Pancreas (tissue), 10 donors: Measurements from ENCODE around the gene BEND6. TPM values are rescaled to one million over a fixed set of nuclear protein-coding genes. Genes with fewer than 3 reads are reported as not detected.
A peak's percentile ranks its signal among the peaks of the same experiment; 100 is the strongest.

Experiments
- ATAC-seq, 4 donors: fragments of 200-7000 bp; cut with Tn5 transposase; one replicate each; pipeline versions ENCODE4 v1.8.0 to v1.9.1; 2020; ENCODE audit warnings: mild to moderate bottlenecking in 4 of 4, moderate library complexity in 4 of 4
- DNase-seq, 6 donors: peaks; one replicate each; pipeline ENCODE4 v3.0.0-alpha.2; 2020
- FAIRE-seq: peaks from 2 replicates; lab custom pipeline; 2012; peaks lifted over from hg19 to GRCh38; lab: Jason Lieb, UNC
- H3K27ac ChIP-seq, 4 donors: fragments of 200-600 bp; sonication (generic); 1 replicate in 3 of 4; 2 replicates in 1 of 4; pipeline versions ENCODE4 v1.5.0 to v1.8.0; 2020
- H3K27me3 ChIP-seq, 4 donors: fragments of 200-600 bp; one replicate each; pipeline ENCODE4 v1.8.0; 2021
- H3K36me3 ChIP-seq, 3 donors: fragments of 200-600 bp; sonication (generic) in 1 of 3; one replicate each; pipeline versions ENCODE4 v1.5.0 to v1.8.0; 2020 to 2021
- H3K4me1 ChIP-seq, 3 donors: fragments of 200-600 bp; one replicate each; pipeline ENCODE4 v1.8.0; 2021
- H3K4me3 ChIP-seq, 4 donors: fragments of 200-600 bp; sonication (generic) in 2 of 4; one replicate each; pipeline versions ENCODE4 v1.5.0 to v1.8.0; 2020 to 2021
- H3K9me3 ChIP-seq, 4 donors: fragments of 200-600 bp; one replicate each; pipeline ENCODE4 v1.8.0; 2021
- WGBS, 2 donors: extraction: QIAGEN DNeasy Blood & Tissue Kit; methylation state at CpG; one replicate each; pipeline ENCODE4 v1.1.7; 2013; 5-methylcytosine and 5-hydroxymethylcytosine counted together
- intact Hi-C, 3 donors: fragments of 100-400 bp; cut with DNase I; formaldehyde crosslinking; loops; one replicate each; pipeline versions ENCODE4 v1.11.1 to v1.14.2; 2022
- polyA plus RNA-seq, 2 donors: library from polyadenylated mRNA; stranded (reverse); fragments of 200-250 nt; gene quantifications; one replicate each; pipeline ENCODE4 v1.2.3, GENCODE V29; 2013
- total RNA-seq, 6 donors: library from RNA; stranded (reverse); fragmentation: NEBNext Ultra II Directional in 4 of 6; extraction: Animal tissue kit (Norgen Biotek cat#: 25700) in 4 of 6; gene quantifications; one replicate each; pipeline versions ENCODE4 v1.2.1 to v1.2.4, GENCODE V29; 2021 to 2023
- TF ChIP-seq, protein P1 (sequence below), 4 donors: fragments of 200-600 bp; sonication (generic) in 3 of 4; IDR thresholded peaks; one replicate each; pipeline versions ENCODE4 v1.5.0 to v1.8.0; 2021; ENCODE audit warnings: antibody characterized with exemption in 4 of 4
- donor health status: healthy with polysubstance abuse.
- donor health status: DM: no; HTN: no; CAD: no; lungs with moderate emphysema.
- donor health status: DM: no; HTN: no; CAD: no.
- donor health status: control.
- donor health status: control.
- donor health status: Bipolar disorder and iron deficiency.
- donor health status: DM: yes; HTN: yes; CAD: no.
- donor health status: DM: no; HTN: no; CAD: no.
- donor health status: DM: no; HTN: no; CAD: no.
- donor health status: DM: yes; HTN: yes; CAD: no.

The BEND6 gene
- total and polyA plus RNA-seq, 8 donors, result 0.06 to 0.94 (median 0.47) TPM; not detected in 2

DNA sequence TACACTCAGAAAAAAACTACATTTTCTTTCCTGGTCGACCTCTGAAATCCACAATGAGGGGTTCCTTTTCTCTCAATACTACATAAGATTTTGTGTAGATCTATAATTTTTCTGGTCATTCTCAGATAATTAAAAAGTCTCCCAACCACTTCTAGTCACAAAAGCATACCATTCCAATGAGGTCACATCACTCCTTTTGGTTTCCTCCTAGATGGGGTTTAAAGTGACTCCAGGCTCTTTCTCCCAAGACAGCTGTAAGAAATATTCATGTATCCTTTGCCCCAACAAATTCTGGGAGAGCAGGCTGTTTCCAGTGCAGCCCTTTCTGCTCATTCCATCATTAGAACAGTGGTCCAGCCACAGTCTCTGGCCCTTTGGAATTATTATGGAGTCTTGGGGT lies 43.1 kb upstream of the BEND6 start:
- TF ChIP-seq, protein P1, sequence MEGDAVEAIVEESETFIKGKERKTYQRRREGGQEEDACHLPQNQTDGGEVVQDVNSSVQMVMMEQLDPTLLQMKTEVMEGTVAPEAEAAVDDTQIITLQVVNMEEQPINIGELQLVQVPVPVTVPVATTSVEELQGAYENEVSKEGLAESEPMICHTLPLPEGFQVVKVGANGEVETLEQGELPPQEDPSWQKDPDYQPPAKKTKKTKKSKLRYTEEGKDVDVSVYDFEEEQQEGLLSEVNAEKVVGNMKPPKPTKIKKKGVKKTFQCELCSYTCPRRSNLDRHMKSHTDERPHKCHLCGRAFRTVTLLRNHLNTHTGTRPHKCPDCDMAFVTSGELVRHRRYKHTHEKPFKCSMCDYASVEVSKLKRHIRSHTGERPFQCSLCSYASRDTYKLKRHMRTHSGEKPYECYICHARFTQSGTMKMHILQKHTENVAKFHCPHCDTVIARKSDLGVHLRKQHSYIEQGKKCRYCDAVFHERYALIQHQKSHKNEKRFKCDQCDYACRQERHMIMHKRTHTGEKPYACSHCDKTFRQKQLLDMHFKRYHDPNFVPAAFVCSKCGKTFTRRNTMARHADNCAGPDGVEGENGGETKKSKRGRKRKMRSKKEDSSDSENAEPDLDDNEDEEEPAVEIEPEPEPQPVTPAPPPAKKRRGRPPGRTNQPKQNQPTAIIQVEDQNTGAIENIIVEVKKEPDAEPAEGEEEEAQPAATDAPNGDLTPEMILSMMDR (IDR thresholded peaks at IDR 0.05), result no peak
- DNase-seq (no peak), FAIRE-seq (no peak), ATAC-seq (no peak)
- H3K36me3 ChIP-seq, result no peaks in the 10 kb centered on the region
- H3K27me3 ChIP-seq, result no peaks in the 10 kb centered on the region
- intact Hi-C loops, result loop anchor here in 1 of 3 donors (10.0 kb wide), 1 partner anchor 413 kb away; no protein-coding TSS in a partner anchor
- H3K4me3 ChIP-seq, result no peak overlapping the region
- H3K27ac ChIP-seq, result no peak overlapping the region
- H3K9me3 ChIP-seq, result no peaks in the 10 kb centered on the region
- no peaks in the 10 kb centered on the region for H3K4me1 ChIP-seq
- WGBS, 2 donors, result 45 to 52% methylated on average over 1 of the region's 1 CpG

GRCh38 chr6:56913285-56914074 lies 41.4 kb upstream of the BEND6 start:
- no peaks in the 10 kb centered on the region for H3K36me3 ChIP-seq
- intact Hi-C loops, result loop anchor here in 1 of 3 donors (10.0 kb wide), 1 partner anchor 411 kb away; no protein-coding TSS in a partner anchor
- no peak for DNase-seq
- TF ChIP-seq, protein P1 (IDR thresholded peaks at IDR 0.05), result no peak
- H3K9me3 ChIP-seq, result no peaks in the 10 kb centered on the region
- H3K4me1 ChIP-seq, result no peaks in the 10 kb centered on the region
- no peak overlapping the region for H3K4me3 ChIP-seq
- no peak for ATAC-seq
- 35 to 36% methylated on average over 3 of the region's 3 CpGs for WGBS, 2 donors
- no peak for FAIRE-seq
- H3K27ac ChIP-seq, result no peak overlapping the region
- H3K27me3 ChIP-seq, result no peaks in the 10 kb centered on the region

- Histone ChIP-seq H3K27ac (no peak overlapping the region), H3K36me3 (no peaks in the 10 kb centered on the region), H3K4me3 (no peak overlapping the region), H3K4me1 (no peaks in the 10 kb centered on the region), H3K27me3 (peaks cover 0 to 5% (median 0%) of the 10 kb centered on the region in 4 donors), H3K9me3 (no peaks in the 10 kb centered on the region)
- intact Hi-C loops, result loop anchor here in 1 of 3 donors (10.0 kb wide), 1 partner anchor 410 kb away; no protein-coding TSS in a partner anchor
- FAIRE-seq, result no peak
- no peak for DNase-seq
- ATAC-seq, result peak in 3 of 4 donors; percentile 39 to 72 (median 66)
- TF ChIP-seq, protein P1 (IDR thresholded peaks at IDR 0.05), result no peak
- 50 to 61% methylated on average over 8 of the region's 8 CpGs for WGBS, 2 donors
Measured at GRCh38 chr6:56914798-56915658, 39.9 kb upstream of the BEND6 start.

- Histone ChIP-seq H3K4me1 (no peaks in the 10 kb centered on the region), H3K27ac (no peak overlapping the region), H3K36me3 (no peaks in the 10 kb centered on the region), H3K4me3 (no peak overlapping the region), H3K27me3 (peaks cover 0 to 5% (median 0%) of the 10 kb centered on the region in 4 donors), H3K9me3 (no peaks in the 10 kb centered on the region)
- intact Hi-C loops, result loop anchor here in 1 of 3 donors (10.0 kb wide), 1 partner anchor 409 kb away; no protein-coding TSS in a partner anchor
- no peak for ATAC-seq
- no peak for FAIRE-seq
- 57 to 76% methylated on average over 4 of the region's 4 CpGs for WGBS, 2 donors
- TF ChIP-seq, protein P1 (IDR thresholded peaks at IDR 0.05), result no peak
- no peak for DNase-seq
Measured at GRCh38 chr6:56915832-56916231, 39.1 kb upstream of the BEND6 start.
